Uterus (tissue), 2 donors: ENCODE data around the gene SOX3.

Experiments
- CTCF ChIP-seq, 4 experiments: fragments of 200-600 bp in 2 of 4; fragments of 450-650 bp in 2 of 4; sonication (generic) in 2 of 4; IDR thresholded peaks; one replicate each; pipeline ENCODE4 v1.5.1; 2016 to 2019; ENCODE audit warnings: antibody characterized with exemption in 4 of 4, mild to moderate bottlenecking in 2 of 4, moderate library complexity in 1 of 4
- POLR2A ChIP-seq, 2 donors: fragments of 450-650 bp; IDR thresholded peaks; one replicate each; pipeline ENCODE4 v1.6.1; 2016; ENCODE audit warnings: antibody characterized with exemption in 2 of 2, mild to moderate bottlenecking in 1 of 2, moderate library complexity in 1 of 2

GRCh38 chrX:140475025-140475424, 29.8 kb downstream of the SOX3 start:
- no peak for TF ChIP-seq CTCF (IDR thresholded peaks at IDR 0.05)
- no peak for TF ChIP-seq POLR2A (IDR thresholded peaks at IDR 0.05)
